ENCODE measurements around the gene TFR2.

- TF ChIP-seq POLR2A (IDR thresholded peaks at IDR 0.05), result no peak
- TF ChIP-seq, protein P1, sequence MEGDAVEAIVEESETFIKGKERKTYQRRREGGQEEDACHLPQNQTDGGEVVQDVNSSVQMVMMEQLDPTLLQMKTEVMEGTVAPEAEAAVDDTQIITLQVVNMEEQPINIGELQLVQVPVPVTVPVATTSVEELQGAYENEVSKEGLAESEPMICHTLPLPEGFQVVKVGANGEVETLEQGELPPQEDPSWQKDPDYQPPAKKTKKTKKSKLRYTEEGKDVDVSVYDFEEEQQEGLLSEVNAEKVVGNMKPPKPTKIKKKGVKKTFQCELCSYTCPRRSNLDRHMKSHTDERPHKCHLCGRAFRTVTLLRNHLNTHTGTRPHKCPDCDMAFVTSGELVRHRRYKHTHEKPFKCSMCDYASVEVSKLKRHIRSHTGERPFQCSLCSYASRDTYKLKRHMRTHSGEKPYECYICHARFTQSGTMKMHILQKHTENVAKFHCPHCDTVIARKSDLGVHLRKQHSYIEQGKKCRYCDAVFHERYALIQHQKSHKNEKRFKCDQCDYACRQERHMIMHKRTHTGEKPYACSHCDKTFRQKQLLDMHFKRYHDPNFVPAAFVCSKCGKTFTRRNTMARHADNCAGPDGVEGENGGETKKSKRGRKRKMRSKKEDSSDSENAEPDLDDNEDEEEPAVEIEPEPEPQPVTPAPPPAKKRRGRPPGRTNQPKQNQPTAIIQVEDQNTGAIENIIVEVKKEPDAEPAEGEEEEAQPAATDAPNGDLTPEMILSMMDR (IDR thresholded peaks at IDR 0.05), result no peak
Observed at GRCh38 chr7:100689230-100690135, 48.1 kb upstream of the TFR2 start.

Measured in esophagus squamous epithelium (tissue), 4 donors.